ENCODE data around the gene ADI1. TPM values are rescaled to one million over a fixed set of nuclear protein-coding genes. Genes with fewer than 3 reads are reported as not detected.

Gene ADI1, protein sequence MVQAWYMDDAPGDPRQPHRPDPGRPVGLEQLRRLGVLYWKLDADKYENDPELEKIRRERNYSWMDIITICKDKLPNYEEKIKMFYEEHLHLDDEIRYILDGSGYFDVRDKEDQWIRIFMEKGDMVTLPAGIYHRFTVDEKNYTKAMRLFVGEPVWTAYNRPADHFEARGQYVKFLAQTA
- polyA plus RNA-seq: 10 to 100 TPM; 31.0 to 66.1 (median 52.2) TPM

DNA sequence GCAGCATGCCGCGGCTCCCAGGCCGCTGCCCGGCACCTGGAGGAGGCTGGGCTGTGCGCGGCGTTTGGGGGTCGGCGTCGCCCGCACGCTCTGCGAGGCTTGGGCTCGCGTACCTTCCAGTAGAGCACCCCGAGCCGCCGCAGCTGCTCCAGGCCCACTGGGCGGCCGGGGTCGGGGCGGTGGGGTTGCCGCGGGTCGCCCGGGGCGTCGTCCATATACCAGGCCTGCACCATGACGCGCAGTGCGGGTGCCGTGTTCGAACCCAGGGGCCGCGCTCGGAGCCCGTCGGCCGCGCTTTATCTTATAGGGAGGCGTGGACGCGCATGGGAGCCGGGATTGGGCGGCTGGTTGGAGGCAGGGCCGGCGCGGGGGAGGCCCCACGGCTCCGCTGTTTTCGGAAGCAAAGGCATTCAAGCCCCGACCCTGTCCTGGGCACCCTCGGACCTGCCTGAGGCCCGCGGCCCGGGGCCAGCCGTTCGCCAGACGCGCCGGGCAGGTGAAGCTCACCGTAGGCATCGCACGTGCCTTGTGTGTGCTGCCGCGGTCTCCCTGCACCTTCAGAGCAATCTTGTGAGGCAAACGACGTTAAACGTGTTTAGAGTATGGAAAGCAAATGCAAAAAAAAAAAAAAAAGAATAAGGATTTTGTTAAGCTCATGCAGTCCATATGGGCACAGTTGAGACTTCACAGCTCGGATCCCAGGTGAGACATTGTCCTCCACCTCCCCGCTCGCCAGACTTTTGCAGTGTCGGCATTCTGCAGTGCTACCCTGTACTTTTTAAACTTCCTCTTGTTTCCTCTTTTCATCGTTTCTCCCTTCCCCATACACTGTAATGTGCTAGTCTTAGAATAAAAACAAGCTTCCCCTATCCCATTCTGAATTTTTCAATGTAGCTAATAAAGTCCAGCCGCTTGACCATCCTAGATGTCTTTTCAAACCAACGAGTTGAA, at the start of gene ADI1:
Gene ADI1 (minus strand): TSS at position 277 of the 951 bp plus-strand sequence. CDS start 44 bp downstream, at position 233.
- Mint-ChIP-seq H3K36me3 (peaks cover 4 to 6% (median 5%) of the 10 kb centered on the region in 3 donors), H3K4me1 (peaks cover 30 to 31% of the 10 kb centered on the region in 2 donors), H3K9me3 (peaks cover 0 to 11% (median 2%) of the 10 kb centered on the region in 6 donors), H3K27ac (peak within 1 kb of the TSS; percentile 86 to 97 (median 92)), H3K4me3 (peak within 1 kb of the TSS; percentile 89 to 98 (median 92)), H3K27me3 (ENCODE audit: low read depth in 3 of 3) (peaks cover 12 to 27% (median 24%) of the 10 kb centered on the region in 3 donors)
- peak; percentile 75 to 81 (median 79) for DNase-seq

DNA sequence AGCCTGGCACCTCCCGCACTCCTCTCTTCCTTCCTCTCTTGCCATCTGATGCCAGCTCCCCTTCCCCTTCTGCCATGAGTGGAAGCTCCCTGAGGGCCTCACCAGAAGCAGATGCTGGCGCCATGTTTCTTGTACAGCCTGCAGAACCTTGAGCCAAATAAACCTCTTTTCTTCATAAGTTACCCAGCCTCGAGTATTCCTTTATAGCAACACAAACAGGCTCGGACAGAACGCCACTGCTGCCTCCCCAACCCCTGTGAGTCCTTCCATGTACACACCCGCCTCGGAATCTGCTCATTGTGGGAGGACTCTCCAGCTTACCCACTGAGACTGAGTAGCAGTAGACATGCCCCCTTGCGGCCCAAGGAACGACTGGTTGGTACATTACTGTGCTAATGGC, 47.5 kb upstream of the ADI1 start:
- Mint-ChIP-seq H3K27ac (no peak overlapping the region), H3K27me3 (ENCODE audit: low read depth in 3 of 3) (no peaks in the 10 kb centered on the region), H3K4me3 (no peak overlapping the region), H3K9me3 (no peaks in the 10 kb centered on the region), H3K4me1 (no peaks in the 10 kb centered on the region), H3K36me3 (no peaks in the 10 kb centered on the region)
- DNase-seq: no peak

DNA sequence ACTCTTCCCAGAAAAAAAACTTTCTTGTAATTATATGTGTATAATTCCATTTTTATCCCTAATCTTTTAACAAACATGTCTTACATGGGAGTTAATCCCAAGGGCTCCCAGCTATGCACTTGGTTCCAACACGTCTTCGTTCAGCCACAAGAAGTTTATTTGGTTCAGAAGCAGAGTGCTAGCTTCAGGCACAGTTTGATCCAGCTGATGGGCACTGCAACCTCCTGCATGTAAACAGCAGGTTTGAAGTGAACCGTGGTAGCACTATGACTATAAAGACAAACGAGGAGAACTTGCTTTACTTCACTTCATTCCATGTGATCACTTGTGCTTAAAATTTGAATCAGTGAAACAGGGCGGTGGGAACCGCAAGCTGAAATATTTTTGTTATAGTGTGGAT, 45.8 kb upstream of the ADI1 start:
- no peaks in the 10 kb centered on the region for H3K9me3 Mint-ChIP-seq
- no peaks in the 10 kb centered on the region for H3K27me3 Mint-ChIP-seq (ENCODE audit: low read depth in 3 of 3)
- H3K36me3 Mint-ChIP-seq: no peaks in the 10 kb centered on the region
- no peak for DNase-seq
- H3K4me3 Mint-ChIP-seq: no peak overlapping the region
- H3K27ac Mint-ChIP-seq: no peak overlapping the region
- H3K4me1 Mint-ChIP-seq: no peaks in the 10 kb centered on the region

DNA sequence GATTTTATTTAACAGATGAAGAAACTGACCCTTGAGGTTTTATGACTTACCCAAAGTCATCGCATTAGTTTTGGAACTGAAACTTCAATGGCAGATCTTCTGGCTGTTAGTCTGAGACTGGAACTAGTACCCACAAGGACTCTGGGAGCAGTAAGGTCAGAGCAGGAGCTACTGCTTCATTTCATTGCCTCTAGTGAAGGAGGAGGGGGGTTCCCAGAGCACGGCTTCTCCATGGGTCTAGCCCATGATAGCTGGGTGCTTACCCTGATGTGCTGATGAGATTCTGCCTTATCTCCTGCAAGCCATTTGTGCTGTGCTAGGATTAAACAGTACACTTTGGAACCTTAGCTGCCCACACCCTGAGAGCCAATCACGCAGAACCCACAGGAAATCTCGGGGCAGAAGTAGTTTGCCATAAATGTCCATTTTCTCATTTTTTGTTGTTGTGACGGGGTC, 44.2 kb upstream of the ADI1 start:
- Mint-ChIP-seq H3K27me3 (ENCODE audit: low read depth in 3 of 3) (no peaks in the 10 kb centered on the region), H3K4me3 (no peak overlapping the region), H3K4me1 (peaks cover 8 to 9% of the 10 kb centered on the region in 2 donors), H3K36me3 (no peaks in the 10 kb centered on the region), H3K9me3 (no peaks in the 10 kb centered on the region), H3K27ac (no peak overlapping the region)
- DNase-seq: no peak

DNA sequence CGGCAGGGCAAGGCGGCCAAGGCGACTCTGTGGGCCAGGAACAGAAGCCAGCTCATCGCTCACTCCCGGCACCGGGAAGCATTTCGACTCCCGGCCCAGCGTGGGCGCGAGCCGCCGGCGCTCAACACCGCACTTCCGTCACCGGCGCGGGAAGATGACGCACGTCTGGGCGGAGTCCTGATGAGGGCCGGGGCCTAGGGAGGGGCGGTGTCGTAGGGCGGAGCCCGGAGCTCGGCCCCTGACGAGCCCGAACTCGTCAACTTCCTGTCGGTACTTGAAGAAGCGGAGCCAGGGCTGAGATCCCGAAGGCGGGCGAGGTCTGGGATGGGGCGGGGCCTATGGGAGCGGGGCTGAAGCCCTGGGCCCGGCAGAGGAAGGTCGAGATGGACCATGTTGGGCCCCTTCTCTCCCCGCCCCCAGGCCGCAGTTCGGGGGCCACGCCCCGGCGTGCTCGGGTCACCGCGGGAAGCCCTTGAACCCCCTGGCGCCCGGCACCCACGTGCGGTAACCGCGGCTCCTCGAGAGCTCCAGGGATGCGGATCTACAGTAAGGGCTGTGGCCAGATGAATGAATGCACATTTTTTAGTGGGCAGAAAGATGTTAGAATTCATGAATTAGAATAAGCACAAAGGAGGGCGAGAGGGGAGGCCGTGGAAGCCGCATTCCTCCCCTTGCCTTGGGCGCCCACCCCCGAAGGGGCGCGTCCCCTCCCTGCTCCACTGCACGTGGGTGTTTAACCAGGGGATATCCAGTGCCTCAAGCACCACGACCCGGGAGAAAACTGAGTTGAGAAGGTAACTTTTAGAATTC, 39.1 kb upstream of the ADI1 start, which contains the start of gene RNASEH1:
Gene RNASEH1 (minus strand): TSS at position 129 of the 810 bp plus-strand sequence. CDS start 73 bp downstream, at position 56.
- H3K4me1 Mint-ChIP-seq: peaks cover 22 to 49% of the 10 kb centered on the region in 2 donors
- peak within 1 kb of the TSS; percentile 91 to 97 (median 94) for H3K27ac Mint-ChIP-seq
- H3K4me3 Mint-ChIP-seq: peak within 1 kb of the TSS; percentile 90 to 92 (median 91)
- peaks cover 0 to 9% (median 3%) of the 10 kb centered on the region in 3 donors for H3K27me3 Mint-ChIP-seq (ENCODE audit: low read depth in 3 of 3)
- DNase-seq: peak; percentile 96 to 97 (median 97)
- no peaks in the 10 kb centered on the region for H3K9me3 Mint-ChIP-seq
- H3K36me3 Mint-ChIP-seq: peaks cover 3 to 16% (median 11%) of the 10 kb centered on the region in 3 donors

DNA sequence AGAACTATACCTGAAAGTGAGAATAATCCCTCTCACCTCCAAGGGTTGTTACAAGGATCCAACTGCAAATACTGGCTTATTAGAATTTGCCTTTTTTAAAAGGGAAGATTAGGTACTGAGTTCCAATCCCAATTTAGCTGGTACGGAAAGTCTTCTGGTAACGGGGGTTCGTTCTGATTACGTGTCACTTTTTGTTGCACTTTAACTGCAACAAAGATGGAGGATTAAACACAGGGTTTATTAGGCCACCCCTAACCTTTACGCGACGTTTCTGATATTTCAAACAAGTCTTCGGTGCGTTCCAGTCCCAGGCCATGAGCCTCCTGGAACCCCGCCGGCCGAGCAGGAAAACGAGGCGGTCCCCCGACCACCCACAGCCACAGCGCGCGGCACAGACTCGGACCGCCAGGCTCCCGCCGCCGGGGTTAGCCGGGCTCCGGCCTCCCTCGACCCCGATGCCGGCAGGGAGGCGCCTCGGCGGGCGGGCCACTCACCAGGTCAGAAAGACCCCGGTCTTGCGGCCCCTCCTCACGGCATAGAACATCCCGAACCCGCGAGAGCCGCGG, 38.4 kb upstream of the ADI1 start:
- H3K4me3 Mint-ChIP-seq: peak overlapping the region; percentile 90 to 92 (median 91)
- peak overlapping the region; percentile 91 to 97 (median 94) for H3K27ac Mint-ChIP-seq
- H3K36me3 Mint-ChIP-seq: peaks cover 3 to 16% (median 11%) of the 10 kb centered on the region in 3 donors
- peaks cover 0 to 9% (median 3%) of the 10 kb centered on the region in 3 donors for H3K27me3 Mint-ChIP-seq (ENCODE audit: low read depth in 3 of 3)
- peaks cover 22 to 49% of the 10 kb centered on the region in 2 donors for H3K4me1 Mint-ChIP-seq
- H3K9me3 Mint-ChIP-seq: no peaks in the 10 kb centered on the region
- no peak for DNase-seq

DNA sequence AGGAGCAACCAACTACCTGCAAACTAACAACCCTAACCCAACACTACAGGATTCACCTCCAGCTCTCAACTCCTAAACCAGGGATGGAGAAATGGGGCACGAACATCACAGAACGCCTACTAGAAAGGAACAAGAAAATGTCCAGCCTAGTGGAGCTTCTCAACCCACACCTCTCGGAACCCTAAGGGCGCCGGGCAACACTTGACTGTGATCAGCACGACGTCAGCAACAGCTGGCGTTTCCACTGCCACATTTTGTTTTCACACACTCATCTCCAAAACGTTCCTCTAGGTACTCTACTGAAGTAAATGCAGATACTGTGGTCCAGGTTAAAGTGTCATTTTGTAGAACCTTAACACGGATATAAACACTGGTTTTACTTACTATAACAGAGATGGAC, 34.6 kb upstream of the ADI1 start:
- DNase-seq: no peak
- peaks cover 0 to 9% (median 3%) of the 10 kb centered on the region in 3 donors for H3K27me3 Mint-ChIP-seq (ENCODE audit: low read depth in 3 of 3)
- H3K4me1 Mint-ChIP-seq: peaks cover 18 to 43% of the 10 kb centered on the region in 2 donors
- no peaks in the 10 kb centered on the region for H3K9me3 Mint-ChIP-seq
- H3K36me3 Mint-ChIP-seq: peaks cover 29 to 46% (median 31%) of the 10 kb centered on the region in 3 donors
- H3K27ac Mint-ChIP-seq: no peak overlapping the region
- no peak overlapping the region for H3K4me3 Mint-ChIP-seq

DNA sequence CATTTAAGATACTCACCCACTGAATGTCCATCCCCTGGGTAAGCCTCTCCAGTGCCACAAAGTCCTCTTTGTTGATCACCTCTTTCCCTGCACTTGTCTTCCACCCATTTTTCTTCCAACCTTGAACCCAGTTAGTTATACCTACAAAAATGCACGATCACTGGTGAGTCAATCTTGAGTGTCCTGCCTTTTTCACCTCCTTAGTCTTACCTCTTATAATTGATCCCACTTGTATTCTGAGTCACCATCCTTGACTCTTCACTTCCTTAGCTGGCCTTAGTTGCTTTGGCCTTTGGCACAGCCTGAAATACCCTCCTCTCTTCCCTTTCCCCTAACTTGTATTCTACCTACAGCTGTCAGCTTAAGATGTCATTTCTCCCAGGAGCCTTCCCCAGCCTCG, 28.6 kb upstream of the ADI1 start:
- H3K27ac Mint-ChIP-seq: no peak overlapping the region
- peaks cover 0 to 3% (median 1%) of the 10 kb centered on the region in 3 donors for H3K27me3 Mint-ChIP-seq (ENCODE audit: low read depth in 3 of 3)
- no peak overlapping the region for H3K4me3 Mint-ChIP-seq
- DNase-seq: no peak
- H3K9me3 Mint-ChIP-seq: no peaks in the 10 kb centered on the region
- peaks cover 47 to 65% (median 48%) of the 10 kb centered on the region in 3 donors for H3K36me3 Mint-ChIP-seq
- peaks cover 1 to 8% of the 10 kb centered on the region in 2 donors for H3K4me1 Mint-ChIP-seq

DNA sequence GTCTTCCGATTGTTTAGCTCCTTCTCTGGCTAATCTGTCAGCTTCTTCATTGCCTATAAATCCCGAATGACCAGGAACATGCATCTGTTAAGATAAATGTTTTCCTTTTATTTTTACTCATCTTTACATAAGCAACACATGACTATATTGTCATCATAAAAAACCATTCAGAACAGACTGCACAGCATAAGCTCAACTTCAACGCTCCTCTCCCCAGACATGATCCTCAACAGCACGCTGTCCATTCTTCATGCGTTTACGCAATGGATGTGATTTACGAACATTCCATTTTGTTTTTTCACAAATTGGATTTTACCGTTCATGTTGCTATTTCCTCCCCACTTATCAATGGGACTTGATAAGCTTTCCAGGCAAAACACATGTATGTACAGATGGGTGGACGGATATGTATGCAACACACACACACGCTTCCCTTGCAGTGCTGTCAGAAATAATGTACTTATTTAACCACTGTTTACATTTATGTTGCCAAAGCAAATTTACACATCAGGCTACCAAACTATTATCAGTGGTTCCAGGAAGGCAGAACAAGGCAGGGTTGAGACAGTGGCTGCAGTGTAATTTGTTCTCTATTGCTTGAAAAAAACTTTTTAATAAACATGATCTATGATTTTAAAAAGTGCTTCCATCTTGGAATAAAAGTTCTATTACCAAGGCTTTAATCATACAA, 26.6 kb upstream of the ADI1 start:
- no peak for DNase-seq
- H3K36me3 Mint-ChIP-seq: peaks cover 43 to 70% (median 49%) of the 10 kb centered on the region in 3 donors
- peaks cover 1 to 13% of the 10 kb centered on the region in 2 donors for H3K4me1 Mint-ChIP-seq
- peaks cover 0 to 5% (median 1%) of the 10 kb centered on the region in 3 donors for H3K27me3 Mint-ChIP-seq (ENCODE audit: low read depth in 3 of 3)
- H3K27ac Mint-ChIP-seq: no peak overlapping the region
- no peak overlapping the region for H3K4me3 Mint-ChIP-seq
- H3K9me3 Mint-ChIP-seq: no peaks in the 10 kb centered on the region

DNA sequence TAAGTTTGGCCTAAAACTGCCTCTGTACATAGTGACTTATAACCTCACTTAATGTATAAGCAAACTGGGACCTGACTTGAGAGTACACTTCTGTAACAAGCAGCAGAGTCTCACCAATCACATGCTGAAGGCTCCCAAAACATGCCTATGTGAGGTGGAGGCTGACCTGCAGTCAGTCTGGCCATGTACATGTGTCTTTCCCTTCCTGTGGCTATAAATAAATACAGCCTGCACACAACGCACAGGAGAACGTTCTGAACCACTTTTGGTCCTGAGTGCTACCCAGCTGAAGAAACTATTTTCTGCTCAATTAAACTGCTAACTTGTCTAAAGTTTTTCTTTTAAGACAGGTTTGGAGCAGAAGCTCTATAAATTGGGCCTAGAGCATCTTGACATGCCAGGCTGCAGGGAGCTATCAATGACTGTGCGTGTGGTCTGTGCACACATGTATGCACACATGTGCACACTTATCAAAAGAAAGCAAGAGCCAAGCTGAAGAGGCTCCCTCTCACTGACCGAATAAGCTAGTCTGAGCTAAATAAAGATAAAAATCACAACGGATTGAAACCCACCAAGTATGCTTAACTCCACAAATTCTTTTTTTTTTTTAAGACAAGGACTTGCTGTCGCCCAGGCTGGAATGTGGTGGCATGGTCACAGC, 23.8 kb upstream of the ADI1 start:
- H3K4me1 Mint-ChIP-seq: peaks cover 0 to 8% of the 10 kb centered on the region in 2 donors
- no peaks in the 10 kb centered on the region for H3K9me3 Mint-ChIP-seq
- peaks cover 0 to 5% (median 3%) of the 10 kb centered on the region in 3 donors for H3K27me3 Mint-ChIP-seq (ENCODE audit: low read depth in 3 of 3)
- DNase-seq: no peak
- H3K4me3 Mint-ChIP-seq: no peak overlapping the region
- H3K36me3 Mint-ChIP-seq: peaks cover 26 to 51% (median 28%) of the 10 kb centered on the region in 3 donors
- no peak overlapping the region for H3K27ac Mint-ChIP-seq

DNA sequence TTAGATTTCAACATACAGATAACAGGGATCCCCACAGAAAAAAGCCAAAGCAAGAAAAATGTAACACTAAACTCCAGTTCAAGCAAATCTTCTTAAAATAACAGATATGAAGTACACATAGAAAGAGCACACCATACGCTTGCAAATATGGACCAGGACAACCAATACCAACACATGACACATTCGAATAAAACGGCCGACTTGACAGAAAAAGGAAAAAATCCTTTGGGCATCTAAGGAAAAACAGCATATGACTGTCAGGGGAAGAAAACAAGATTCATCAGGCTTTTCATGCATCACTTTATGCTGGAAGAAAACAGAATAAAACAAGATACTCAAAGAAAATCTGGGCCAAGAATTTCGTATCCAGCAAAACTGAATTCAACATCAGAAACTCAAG, 22.8 kb upstream of the ADI1 start:
- no peaks in the 10 kb centered on the region for H3K9me3 Mint-ChIP-seq
- H3K4me3 Mint-ChIP-seq: no peak overlapping the region
- peaks cover 0 to 3% (median 2%) of the 10 kb centered on the region in 3 donors for H3K27me3 Mint-ChIP-seq (ENCODE audit: low read depth in 3 of 3)
- H3K27ac Mint-ChIP-seq: peak overlapping the region in 1 of 6 donors; percentile 17
- H3K4me1 Mint-ChIP-seq: peaks cover 0 to 4% of the 10 kb centered on the region in 2 donors
- DNase-seq: no peak
- H3K36me3 Mint-ChIP-seq: peaks cover 21 to 46% (median 23%) of the 10 kb centered on the region in 3 donors

DNA sequence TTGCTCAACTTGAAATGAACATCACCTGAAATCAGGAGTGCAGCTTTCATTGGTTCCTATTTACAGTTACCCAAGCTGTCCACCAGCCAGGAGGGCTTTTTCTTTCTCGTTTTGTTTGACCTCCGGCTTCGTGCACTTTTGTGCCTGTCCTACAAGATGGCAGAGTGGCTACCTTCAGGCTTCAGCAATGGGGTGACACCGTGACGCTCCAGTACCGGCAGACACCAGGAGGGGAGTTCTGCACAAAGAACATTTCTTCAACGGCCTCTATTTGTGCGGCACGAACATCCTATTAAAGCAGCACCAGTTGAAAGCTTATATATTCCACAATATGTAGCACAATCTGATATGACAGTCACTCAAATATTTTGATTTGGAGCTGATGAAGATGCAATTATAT, 20.5 kb upstream of the ADI1 start:
- peaks cover 14 to 38% (median 16%) of the 10 kb centered on the region in 3 donors for H3K36me3 Mint-ChIP-seq
- H3K27me3 Mint-ChIP-seq (ENCODE audit: low read depth in 3 of 3): peaks cover 0 to 2% (median 2%) of the 10 kb centered on the region in 3 donors
- H3K27ac Mint-ChIP-seq: no peak overlapping the region
- H3K4me1 Mint-ChIP-seq: peaks cover 9 to 17% of the 10 kb centered on the region in 2 donors
- DNase-seq: no peak
- H3K9me3 Mint-ChIP-seq: no peaks in the 10 kb centered on the region
- H3K4me3 Mint-ChIP-seq: no peak overlapping the region

Data from immature natural killer cell (primary cell).